GM23248 (cell line): ENCODE results near the gene ZNF132.

Source experiments
- EZH2 ChIP-seq: fragments of 200-600 bp; sonication (generic); IDR thresholded peaks from 2 replicates; pipeline ENCODE4 v1.6.1; 2018; ENCODE audit warnings: antibody characterized with exemption, mild to moderate bottlenecking; ENCODE audit not compliant: insufficient read depth, poor library complexity, severe bottlenecking
- EZH2phosphoT487 ChIP-seq: fragments of 200-600 bp; sonication (generic); IDR thresholded peaks from 2 replicates; pipeline ENCODE4 v1.6.1; 2018; ENCODE audit warnings: antibody characterized with exemption, moderate library complexity, mild to moderate bottlenecking, low read depth; ENCODE audit not compliant: insufficient read depth

DNA sequence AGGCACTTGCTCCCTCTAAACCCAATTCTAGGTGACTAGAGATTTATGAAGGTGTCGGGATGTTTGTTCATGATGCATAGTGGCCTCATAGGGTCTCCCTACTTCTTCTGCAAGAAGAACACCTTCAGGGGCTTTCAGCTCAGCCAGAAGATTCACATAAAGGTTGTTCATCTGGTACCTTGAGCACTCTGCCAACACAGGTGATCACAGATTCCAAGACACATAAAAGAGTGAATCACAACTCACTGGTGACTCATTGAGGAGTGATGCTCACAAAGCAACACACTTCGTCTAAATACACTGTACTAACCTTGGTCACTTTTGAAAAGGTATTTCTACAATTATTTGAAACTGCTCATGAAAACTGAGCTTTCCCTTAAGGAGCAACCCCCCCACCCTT lies 20.1 kb upstream of the ZNF132 start:
- no peak for TF ChIP-seq EZH2
- TF ChIP-seq EZH2phosphoT487 = no peak
